ENCODE results near the gene ZNF768. TPM values are rescaled to one million over a fixed set of nuclear protein-coding genes. Genes with fewer than 3 reads are reported as not detected.
"Not testable (repeated sequence)": the region's sequence is repeated elsewhere in the genome, so short reads cannot be mapped to it uniquely, and the experiment has no call there.

ZNF768 gene
- total RNA-seq, 4 donors from 2014 or later = 27.4 to 44.9 (median 32.3) TPM

- DNase-seq = no peak
- no peaks in the 10 kb centered on the region for H3K27me3 ChIP-seq
- 68% methylated on average over 10 of the region's 10 CpGs for WGBS, 2 donors
- H3K4me1 ChIP-seq = no peaks in the 10 kb centered on the region
- no peak overlapping the region for H3K4me3 ChIP-seq (replicated peaks in 1 of 3)
- intact Hi-C loops (cut with DNase I) = no loop called here
- no peak for TF ChIP-seq POLR2A (IDR thresholded peaks at IDR 0.05)
- TF ChIP-seq, protein P1, sequence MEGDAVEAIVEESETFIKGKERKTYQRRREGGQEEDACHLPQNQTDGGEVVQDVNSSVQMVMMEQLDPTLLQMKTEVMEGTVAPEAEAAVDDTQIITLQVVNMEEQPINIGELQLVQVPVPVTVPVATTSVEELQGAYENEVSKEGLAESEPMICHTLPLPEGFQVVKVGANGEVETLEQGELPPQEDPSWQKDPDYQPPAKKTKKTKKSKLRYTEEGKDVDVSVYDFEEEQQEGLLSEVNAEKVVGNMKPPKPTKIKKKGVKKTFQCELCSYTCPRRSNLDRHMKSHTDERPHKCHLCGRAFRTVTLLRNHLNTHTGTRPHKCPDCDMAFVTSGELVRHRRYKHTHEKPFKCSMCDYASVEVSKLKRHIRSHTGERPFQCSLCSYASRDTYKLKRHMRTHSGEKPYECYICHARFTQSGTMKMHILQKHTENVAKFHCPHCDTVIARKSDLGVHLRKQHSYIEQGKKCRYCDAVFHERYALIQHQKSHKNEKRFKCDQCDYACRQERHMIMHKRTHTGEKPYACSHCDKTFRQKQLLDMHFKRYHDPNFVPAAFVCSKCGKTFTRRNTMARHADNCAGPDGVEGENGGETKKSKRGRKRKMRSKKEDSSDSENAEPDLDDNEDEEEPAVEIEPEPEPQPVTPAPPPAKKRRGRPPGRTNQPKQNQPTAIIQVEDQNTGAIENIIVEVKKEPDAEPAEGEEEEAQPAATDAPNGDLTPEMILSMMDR (IDR thresholded peaks at IDR 0.05) = no peak
- H3K9me3 ChIP-seq = no peaks in the 10 kb centered on the region
- no peaks in the 10 kb centered on the region for H3K36me3 ChIP-seq
- H3K27ac ChIP-seq = no peak overlapping the region
Measured at GRCh38 chr16:30541502-30542329, 15.3 kb upstream of the ZNF768 start.

DNA sequence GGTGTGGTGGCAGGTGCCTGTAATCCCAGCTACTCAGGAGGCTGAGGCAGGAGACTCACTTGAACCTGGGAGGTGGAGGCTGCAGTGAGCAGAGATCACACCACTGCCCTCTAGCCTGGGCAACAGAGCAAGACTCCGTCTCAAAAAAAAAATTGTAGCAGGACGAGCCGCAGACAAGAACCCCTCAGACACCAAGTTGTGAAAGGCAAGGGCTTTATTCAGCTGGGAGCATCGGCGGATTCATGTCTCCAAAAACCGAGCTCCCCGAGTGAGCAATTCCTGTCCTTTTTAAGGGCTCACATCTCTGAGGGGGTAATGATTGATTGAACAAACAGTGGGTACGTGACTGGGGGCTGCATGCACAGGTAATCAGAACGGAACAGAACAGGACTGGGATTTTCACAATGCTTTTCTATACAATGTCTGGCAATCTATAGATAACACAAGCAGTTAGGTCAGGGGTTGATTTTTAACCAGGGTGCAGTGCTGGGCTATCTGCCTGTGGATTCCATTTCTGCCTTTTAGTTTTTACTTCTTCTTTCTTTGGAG is 14.6 kb upstream of the ZNF768 start:
- H3K36me3 ChIP-seq; H3K4me1 ChIP-seq; DNase-seq; H3K9me3 ChIP-seq; H3K4me3 ChIP-seq (replicated peaks in 1 of 3); H3K27ac ChIP-seq; H3K27me3 ChIP-seq; intact Hi-C loops (cut with DNase I): not testable (repeated sequence)
- 73 to 82% methylated on average over 9 of the region's 9 CpGs for WGBS, 2 donors

DNA sequence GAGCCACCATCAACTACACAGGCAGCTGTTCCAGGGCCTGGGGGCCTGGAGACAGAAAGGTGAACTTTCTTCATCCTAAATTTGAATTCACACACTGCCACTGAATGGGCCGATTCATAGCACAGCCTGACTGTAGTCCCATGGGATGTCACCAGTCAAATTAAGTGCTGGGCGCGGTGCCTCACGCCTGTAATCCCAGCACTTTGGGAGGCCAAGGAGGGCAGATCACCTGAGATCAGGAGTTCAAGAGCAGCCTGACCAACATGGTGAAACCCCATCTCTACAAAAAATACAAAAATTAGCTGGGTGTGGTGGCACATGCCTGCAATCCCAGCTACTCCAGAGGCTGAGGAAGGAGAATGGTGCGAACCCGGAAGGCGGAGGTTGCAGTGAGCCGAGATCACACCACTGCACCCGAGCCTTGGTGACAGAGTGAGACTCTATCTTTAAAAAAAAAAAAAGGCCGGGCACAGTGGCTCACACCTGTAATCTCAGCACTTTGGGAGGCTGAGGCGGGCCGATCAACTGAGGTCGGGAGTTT is 13.7 kb upstream of the ZNF768 start:
- H3K27me3 ChIP-seq; H3K27ac ChIP-seq; H3K4me3 ChIP-seq (replicated peaks in 1 of 3); H3K9me3 ChIP-seq; DNase-seq; H3K36me3 ChIP-seq: not testable (repeated sequence)
- 82 to 93% methylated on average over 13 of the region's 13 CpGs for WGBS, 2 donors
- intact Hi-C loops (cut with DNase I) = loop anchor here (5.0 to 10.0 kb wide), 2 partner anchors 32 to 95 kb away; partner anchors contain the start of gene ZNF688
- peaks cover 8 to 11% of the 10 kb centered on the region in 2 donors for H3K4me1 ChIP-seq

DNA sequence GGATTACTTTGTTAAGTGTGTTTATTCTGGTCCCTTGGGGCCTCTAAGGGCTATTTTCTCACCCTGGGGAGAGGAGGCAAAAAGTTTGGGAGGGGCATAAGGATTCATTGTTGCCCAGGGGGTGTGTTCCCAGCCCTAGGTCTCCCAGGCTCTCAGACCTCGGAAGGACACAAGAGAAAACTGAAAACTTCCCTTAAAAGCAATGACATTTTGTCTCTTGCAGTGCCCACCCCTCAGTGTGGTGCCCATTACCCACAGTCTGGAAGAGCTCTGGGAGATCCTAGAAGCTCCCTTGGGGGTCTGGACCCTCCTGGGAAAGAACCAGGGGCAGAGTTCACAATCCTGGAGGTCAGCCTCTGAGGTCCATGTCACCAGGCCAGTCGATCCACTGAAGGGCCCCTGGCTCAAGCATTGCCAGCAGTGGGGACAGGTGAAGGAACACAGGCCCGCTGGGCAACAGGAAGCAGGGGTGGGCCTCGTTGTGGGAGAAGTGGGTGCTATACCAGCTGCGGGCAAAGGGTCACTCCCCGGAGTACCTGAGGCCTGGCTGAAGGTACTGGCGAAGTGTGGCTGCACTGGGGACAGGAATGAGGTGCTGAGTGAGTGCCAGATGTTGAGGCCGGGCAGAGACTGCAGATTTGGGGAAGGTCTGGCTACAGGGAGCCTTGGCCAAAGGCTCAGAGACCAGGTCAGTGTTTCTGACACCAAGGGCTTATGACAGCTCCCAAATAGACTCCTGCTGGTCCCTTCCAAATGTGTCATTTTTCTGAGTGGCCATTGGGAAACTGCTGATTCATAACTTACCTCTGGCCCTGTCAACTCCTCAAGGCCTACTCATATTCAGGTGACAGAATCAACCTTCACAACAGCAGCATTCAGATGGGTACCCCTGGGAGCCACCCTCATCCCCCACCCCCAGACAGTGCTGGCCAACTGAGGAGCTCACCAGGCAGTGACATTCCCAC is 12.9 kb upstream of the ZNF768 start:
- no peak overlapping the region for H3K4me3 ChIP-seq (replicated peaks in 1 of 3)
- no peaks in the 10 kb centered on the region for H3K36me3 ChIP-seq
- H3K27ac ChIP-seq = no peak overlapping the region
- intact Hi-C loops (cut with DNase I) = loop anchor here (5.0 to 10.0 kb wide), 2 partner anchors 33 to 96 kb away; partner anchors contain the start of gene ZNF688
- DNase-seq = no peak
- peaks cover 8 to 11% of the 10 kb centered on the region in 2 donors for H3K4me1 ChIP-seq
- 79 to 84% methylated on average over 8 of the region's 8 CpGs for WGBS, 2 donors
- no peak for TF ChIP-seq POLR2A (IDR thresholded peaks at IDR 0.05)
- TF ChIP-seq, protein P1 (IDR thresholded peaks at IDR 0.05) = no peak
- no peaks in the 10 kb centered on the region for H3K9me3 ChIP-seq
- H3K27me3 ChIP-seq = no peaks in the 10 kb centered on the region

- H3K27ac ChIP-seq; H3K9me3 ChIP-seq; H3K4me3 ChIP-seq (replicated peaks in 1 of 3); H3K27me3 ChIP-seq; DNase-seq: not testable (repeated sequence)
- WGBS, 2 donors = 91 to 92% methylated on average over 13 of the region's 13 CpGs
- H3K4me1 ChIP-seq = peaks cover 16 to 17% of the 10 kb centered on the region in 2 donors
- intact Hi-C loops (cut with DNase I) = loop anchor here (5.0 to 10.0 kb wide), 2 partner anchors 36 to 98 kb away; partner anchors contain the start of gene ZNF688
- H3K36me3 ChIP-seq = peaks cover 8 to 10% of the 10 kb centered on the region in 2 donors
Measured at GRCh38 chr16:30536391-30537024, 10.1 kb upstream of the ZNF768 start.

Measured in thyroid gland (tissue), 4 donors.